NCI-H1417 (cell line): ENCODE data around the gene SPATA45.

Experiments
- DNase-seq, 3 experiments: peaks; one replicate each; lab custom pipeline; 2025; lab: John Stamatoyannopoulos, UW

Gene SPATA45

DNA sequence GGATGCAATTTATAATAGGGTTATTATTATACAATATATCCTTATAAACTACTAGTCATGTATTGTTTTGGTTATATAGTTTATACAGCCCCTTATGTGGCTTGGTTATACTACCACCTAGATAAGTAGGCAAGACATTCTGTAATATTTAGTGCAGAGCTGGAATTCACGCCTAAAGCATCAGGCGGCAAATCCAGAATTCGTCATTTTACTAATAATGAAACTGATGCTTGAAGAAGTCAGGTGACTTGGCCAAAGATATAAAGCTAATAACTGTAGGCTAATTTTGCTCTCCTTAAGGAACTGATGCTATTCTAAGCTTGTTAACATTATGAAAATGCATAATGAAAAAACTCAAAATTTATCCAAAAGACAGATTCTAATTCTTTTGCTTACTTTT lies 66.7 kb downstream of the SPATA45 start:
- no peak for DNase-seq
